ENCODE measurements around the gene SPATS2.
"Not testable (repeated sequence)": the region's sequence is repeated elsewhere in the genome, so short reads cannot be mapped to it uniquely, and the experiment has no call there.

The SPATS2 gene

DNA sequence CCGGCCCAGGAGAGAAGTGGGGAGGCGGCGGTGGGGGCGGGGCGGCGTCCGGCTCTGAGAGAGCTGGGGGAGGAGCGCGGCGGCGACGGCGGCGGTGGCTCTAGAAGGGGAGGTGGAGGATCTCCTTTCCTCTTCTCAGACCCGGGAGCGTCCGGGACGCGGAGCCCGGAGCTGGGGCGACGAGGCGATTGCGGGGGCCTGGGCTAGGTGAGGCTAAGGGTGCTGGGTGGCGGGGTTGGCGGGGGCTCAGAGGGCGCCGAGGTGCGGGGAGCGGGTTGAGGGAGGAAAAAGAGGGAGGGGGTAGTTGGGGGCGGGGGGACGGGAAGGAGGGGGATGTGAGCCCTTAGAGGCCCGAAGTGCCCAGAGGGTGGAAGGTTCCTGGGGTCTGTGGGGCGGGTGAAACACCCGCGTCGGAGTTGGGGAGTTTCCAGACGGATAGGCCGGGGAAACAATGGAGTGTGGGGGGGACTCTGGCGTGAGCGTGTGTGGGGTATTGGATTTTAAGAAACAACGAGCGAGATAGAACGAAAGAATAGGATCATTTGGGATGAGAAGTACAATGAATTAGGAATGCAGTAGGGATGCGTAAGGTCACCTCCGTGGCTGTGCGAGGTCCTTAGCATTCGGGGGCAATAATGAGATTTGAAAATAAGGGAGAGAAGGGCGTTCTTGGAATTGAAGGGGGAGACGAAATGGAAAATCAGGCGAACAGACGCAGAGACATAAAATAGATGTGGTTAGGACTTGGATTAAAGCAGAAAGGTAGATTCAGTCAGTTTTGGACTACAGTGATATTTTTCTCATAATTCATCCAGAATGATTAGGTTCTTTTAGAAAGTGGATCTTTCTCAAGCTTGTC lies at the start of gene SPATS2:
TSS of gene SPATS2 (plus strand) at position 82 of the 859 bp plus-strand sequence. CDS start 93,551 bp downstream, outside the sequence.
- Histone ChIP-seq H3K9ac (ENCODE audit: low read length) (peak within 1 kb of the TSS; percentile 89), H3K27me3 (ENCODE audit: control insufficient read depth, insufficient read depth, low read length) (no peaks in the 10 kb centered on the region), H3K9me3 (ENCODE audit: control insufficient read depth, low read length) (no peaks in the 10 kb centered on the region), H3K4me1 (ENCODE audit: control insufficient read depth, insufficient read depth, low read length) (peaks cover 5% of the 10 kb centered on the region), H3K36me3 (ENCODE audit: control insufficient read depth, insufficient read depth, low read length) (no peaks in the 10 kb centered on the region), H3K4me3 (ENCODE audit: low read length) (peak within 1 kb of the TSS; percentile 80)

DNA sequence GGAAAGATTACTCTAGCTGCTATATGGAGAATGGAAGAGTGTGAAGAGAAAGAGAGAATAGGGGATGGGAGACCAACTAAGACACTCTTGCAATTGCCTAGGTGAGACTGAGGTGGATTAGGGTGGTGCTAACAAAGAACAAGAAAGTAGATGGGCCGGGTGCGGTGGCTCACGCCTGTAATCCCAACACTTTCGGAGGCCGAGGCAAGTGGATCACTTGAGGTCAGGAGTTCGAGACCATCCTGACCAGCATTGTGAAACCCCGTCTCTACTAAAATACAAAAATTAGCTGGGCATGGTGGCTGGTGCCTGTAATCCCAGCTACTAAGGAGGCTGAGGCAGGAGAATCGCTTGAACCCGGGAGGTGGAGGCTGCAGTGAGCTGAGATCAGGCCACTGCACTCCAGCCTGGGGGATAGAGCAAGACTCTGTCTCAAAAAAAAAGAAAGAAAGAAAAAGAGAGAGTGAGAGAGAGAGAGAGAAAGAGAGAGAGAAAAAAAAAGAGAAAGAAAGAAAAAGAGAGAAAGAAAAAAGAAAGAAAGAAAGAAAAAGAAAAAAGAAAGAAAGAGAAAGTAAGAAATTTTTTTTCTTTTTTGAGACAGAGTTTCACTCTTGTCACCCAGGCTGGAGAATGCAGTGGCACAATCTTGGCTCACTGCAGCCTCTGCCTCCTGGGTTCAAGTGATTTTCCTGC lies 46.7 kb upstream of the SPATS2 start:
- not testable (repeated sequence) for H3K36me3 ChIP-seq (ENCODE audit: control insufficient read depth, insufficient read depth, low read length); H3K9me3 ChIP-seq (ENCODE audit: control insufficient read depth, low read length); H3K9ac ChIP-seq (ENCODE audit: low read length); H3K4me3 ChIP-seq (ENCODE audit: low read length); H3K4me1 ChIP-seq (ENCODE audit: control insufficient read depth, insufficient read depth, low read length); H3K27me3 ChIP-seq (ENCODE audit: control insufficient read depth, insufficient read depth, low read length)

DNA sequence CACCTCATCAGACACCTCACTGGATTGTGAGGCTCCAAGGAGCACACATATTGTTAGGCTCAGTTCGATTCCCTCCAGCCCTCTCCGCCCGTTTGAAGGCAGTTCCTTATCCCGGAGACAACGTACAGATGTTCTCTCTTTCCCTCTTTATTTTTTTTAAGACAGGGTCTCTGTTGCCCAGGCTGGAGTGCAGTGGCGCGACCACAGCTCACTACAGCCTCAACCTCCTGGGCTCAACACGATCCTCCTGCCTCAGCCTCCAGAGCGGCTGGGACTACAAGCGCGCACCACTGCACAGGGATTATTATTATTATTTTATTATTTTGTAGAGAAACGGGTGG lies 44.9 kb upstream of the SPATS2 start:
- Histone ChIP-seq H3K9me3 (ENCODE audit: control insufficient read depth, low read length) (no peaks in the 10 kb centered on the region), H3K4me1 (ENCODE audit: control insufficient read depth, insufficient read depth, low read length) (peaks cover 7% of the 10 kb centered on the region), H3K4me3 (ENCODE audit: low read length) (peak overlapping the region; percentile 37), H3K9ac (ENCODE audit: low read length) (peak overlapping the region; percentile 74), H3K36me3 (ENCODE audit: control insufficient read depth, insufficient read depth, low read length) (no peaks in the 10 kb centered on the region), H3K27me3 (ENCODE audit: control insufficient read depth, insufficient read depth, low read length) (no peaks in the 10 kb centered on the region)

DNA sequence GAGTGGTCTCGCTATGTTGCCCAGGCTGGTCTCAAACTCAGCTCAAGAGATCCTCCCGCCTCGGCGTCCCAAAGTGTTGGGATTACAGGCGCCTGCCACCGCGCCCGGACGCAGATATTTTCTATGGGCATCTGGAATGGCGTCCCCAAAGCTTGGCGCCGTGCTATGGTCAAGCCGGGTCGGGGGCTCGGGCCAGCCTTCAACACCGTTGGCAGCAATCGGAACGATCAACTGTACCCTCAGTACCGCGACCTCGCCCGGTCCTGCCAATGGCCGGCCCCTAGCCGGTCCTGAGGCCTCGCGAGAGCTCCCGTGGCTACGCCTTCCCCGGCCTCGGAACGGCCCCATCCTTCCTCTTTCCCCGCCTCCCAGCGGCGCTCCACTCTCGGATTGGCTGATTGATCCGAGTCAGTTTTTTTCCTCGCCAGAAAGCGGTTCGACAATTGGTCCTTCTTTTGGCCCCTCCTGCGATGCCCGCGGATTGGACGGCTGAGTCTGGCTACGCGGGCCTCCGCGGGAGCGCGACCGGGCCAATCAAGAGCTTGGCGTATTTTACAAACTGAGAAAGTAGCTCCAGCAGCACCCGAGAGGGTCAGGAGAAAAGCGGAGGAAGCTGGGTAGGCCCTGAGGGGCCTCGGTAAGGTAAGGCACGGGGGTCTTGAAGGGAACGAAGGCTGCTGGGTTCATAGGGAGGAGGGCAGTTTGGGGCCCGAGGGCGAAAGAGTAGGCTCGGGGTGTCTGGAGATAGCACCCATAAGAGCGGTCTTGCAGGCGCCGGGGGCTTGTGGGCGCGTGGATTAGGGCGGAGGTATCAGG lies 44.3 kb upstream of the SPATS2 start, which contains the start of gene TROAP:
TSS of gene TROAP (plus strand) at position 548 of the 816 bp plus-strand sequence. CDS start 354 bp downstream, outside the sequence.
- peaks cover 7% of the 10 kb centered on the region for H3K4me1 ChIP-seq (ENCODE audit: control insufficient read depth, insufficient read depth, low read length)
- no peaks in the 10 kb centered on the region for H3K27me3 ChIP-seq (ENCODE audit: control insufficient read depth, insufficient read depth, low read length)
- peak within 1 kb of the TSS; percentile 37 for H3K4me3 ChIP-seq (ENCODE audit: low read length)
- H3K9me3 ChIP-seq (ENCODE audit: control insufficient read depth, low read length) = no peaks in the 10 kb centered on the region
- H3K9ac ChIP-seq (ENCODE audit: low read length) = peak within 1 kb of the TSS; percentile 74
- H3K36me3 ChIP-seq (ENCODE audit: control insufficient read depth, insufficient read depth, low read length) = no peaks in the 10 kb centered on the region

DNA sequence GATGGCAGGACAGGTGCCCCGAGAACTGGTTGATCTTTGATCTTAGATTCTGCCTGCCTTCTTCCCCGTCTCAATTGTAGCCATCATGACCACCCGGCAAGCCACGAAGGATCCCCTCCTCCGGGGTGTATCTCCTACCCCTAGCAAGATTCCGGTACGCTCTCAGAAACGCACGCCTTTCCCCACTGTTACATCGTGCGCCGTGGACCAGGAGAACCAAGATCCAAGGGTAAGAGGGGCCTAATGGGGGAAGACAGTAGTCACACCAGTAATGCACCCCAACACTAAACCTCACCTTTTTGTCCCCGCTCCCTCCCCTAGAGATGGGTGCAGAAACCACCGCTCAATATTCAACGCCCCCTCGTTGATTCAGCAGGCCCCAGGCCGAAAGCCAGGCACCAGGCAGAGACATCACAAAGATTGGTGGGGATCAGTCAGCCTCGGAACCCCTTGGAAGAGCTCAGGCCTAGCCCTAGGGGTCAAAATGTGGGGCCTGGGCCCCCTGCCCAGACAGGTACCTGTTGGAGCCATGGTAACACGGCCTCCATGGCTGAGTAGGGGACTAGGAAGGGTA lies 43.7 kb upstream of the SPATS2 start:
- peak overlapping the region; percentile 67 for H3K9ac ChIP-seq (ENCODE audit: low read length)
- no peaks in the 10 kb centered on the region for H3K36me3 ChIP-seq (ENCODE audit: control insufficient read depth, insufficient read depth, low read length)
- no peaks in the 10 kb centered on the region for H3K27me3 ChIP-seq (ENCODE audit: control insufficient read depth, insufficient read depth, low read length)
- H3K4me1 ChIP-seq (ENCODE audit: control insufficient read depth, insufficient read depth, low read length) = peaks cover 7% of the 10 kb centered on the region
- no peaks in the 10 kb centered on the region for H3K9me3 ChIP-seq (ENCODE audit: control insufficient read depth, low read length)
- peak overlapping the region; percentile 34 for H3K4me3 ChIP-seq (ENCODE audit: low read length)

DNA sequence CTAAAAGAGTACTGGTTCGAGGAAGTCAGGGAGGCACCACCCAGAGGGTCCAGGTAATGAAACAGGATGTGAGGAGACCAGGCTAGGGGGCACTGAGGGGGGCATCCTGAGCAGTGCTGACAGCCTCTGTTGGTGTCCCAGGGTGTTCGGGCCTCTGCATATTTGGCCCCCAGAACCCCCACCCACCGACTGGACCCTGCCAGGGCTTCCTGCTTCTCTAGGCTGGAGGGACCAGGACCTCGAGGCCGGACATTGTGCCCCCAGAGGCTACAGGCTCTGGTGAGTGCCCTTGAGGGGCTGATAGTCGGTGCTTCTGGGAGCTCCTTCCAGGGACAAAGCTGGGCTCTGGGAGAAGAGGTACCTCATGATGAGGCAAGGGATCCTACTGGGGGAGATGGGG lies 41.7 kb upstream of the SPATS2 start:
- Histone ChIP-seq H3K9ac (ENCODE audit: low read length) (no peak overlapping the region), H3K9me3 (ENCODE audit: control insufficient read depth, low read length) (no peaks in the 10 kb centered on the region), H3K27me3 (ENCODE audit: control insufficient read depth, insufficient read depth, low read length) (no peaks in the 10 kb centered on the region), H3K36me3 (ENCODE audit: control insufficient read depth, insufficient read depth, low read length) (no peaks in the 10 kb centered on the region), H3K4me1 (ENCODE audit: control insufficient read depth, insufficient read depth, low read length) (peaks cover 7% of the 10 kb centered on the region), H3K4me3 (ENCODE audit: low read length) (no peak overlapping the region)

DNA sequence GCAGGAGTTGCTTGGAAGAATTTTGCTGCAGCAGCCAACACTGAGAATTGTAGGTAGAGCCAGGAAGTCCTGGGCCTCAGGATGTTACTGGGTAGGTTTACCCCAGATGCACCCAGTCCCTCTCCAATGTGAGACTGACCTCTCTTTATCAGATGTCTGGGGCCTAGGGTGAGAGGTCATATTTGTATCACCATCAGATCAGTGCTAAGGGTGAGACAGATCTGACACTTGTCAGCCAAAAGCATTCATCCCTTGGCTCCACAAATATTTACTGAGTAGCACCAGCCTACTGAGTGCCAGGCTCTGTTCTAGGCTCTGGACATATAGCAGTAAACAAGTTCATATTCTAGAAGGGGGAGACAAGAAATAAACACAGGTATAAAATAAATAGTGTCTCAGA lies 39.9 kb upstream of the SPATS2 start:
- Histone ChIP-seq H3K9ac (ENCODE audit: low read length) (no peak overlapping the region), H3K9me3 (ENCODE audit: control insufficient read depth, low read length) (no peaks in the 10 kb centered on the region), H3K36me3 (ENCODE audit: control insufficient read depth, insufficient read depth, low read length) (no peaks in the 10 kb centered on the region), H3K27me3 (ENCODE audit: control insufficient read depth, insufficient read depth, low read length) (peaks cover 9% of the 10 kb centered on the region), H3K4me1 (ENCODE audit: control insufficient read depth, insufficient read depth, low read length) (peaks cover 15% of the 10 kb centered on the region), H3K4me3 (ENCODE audit: low read length) (no peak overlapping the region)

DNA sequence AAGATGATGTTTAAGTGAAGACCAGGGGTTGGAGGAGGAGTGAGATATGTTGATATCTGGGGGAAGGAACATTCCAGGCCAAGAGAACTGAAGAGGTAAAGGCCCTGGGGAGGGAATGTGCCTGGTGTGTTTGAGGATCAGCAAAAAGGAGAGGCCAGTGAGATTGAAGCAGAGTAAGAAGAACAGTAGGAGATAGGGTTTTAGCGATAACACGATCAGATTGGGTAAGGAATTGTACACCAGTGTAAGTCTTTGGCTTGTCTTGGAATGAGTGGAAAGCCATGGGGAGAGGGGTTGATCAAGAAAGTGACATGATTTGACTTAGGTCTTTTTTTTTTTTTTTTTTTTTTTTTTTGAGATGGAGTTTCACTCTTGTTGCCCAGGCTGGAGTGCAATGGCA lies 39.4 kb upstream of the SPATS2 start:
- no peak overlapping the region for H3K4me3 ChIP-seq (ENCODE audit: low read length)
- H3K9ac ChIP-seq (ENCODE audit: low read length) = no peak overlapping the region
- no peaks in the 10 kb centered on the region for H3K36me3 ChIP-seq (ENCODE audit: control insufficient read depth, insufficient read depth, low read length)
- no peaks in the 10 kb centered on the region for H3K9me3 ChIP-seq (ENCODE audit: control insufficient read depth, low read length)
- H3K27me3 ChIP-seq (ENCODE audit: control insufficient read depth, insufficient read depth, low read length) = peaks cover 12% of the 10 kb centered on the region
- peaks cover 15% of the 10 kb centered on the region for H3K4me1 ChIP-seq (ENCODE audit: control insufficient read depth, insufficient read depth, low read length)

DNA sequence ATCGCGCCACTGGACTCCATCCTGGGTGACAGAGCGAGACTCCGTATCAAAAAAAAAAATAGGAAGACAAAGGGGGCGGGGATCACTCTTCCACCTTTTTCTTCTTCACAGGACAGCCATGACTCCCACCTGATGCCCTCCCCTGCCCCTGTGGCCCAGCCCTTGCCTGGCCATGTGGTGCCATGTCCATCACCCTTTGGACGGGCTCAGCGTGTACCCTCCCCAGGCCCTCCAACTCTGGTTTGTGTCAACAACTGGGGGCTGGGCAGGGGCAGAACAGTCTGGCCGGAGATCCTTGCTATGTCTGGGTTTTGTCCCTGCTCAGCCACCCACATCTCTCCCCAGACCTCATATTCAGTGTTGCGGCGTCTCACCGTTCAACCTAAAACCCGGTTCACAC lies 38.4 kb upstream of the SPATS2 start:
- H3K36me3 ChIP-seq (ENCODE audit: control insufficient read depth, insufficient read depth, low read length) = no peaks in the 10 kb centered on the region
- peaks cover 22% of the 10 kb centered on the region for H3K27me3 ChIP-seq (ENCODE audit: control insufficient read depth, insufficient read depth, low read length)
- H3K9ac ChIP-seq (ENCODE audit: low read length) = no peak overlapping the region
- no peaks in the 10 kb centered on the region for H3K9me3 ChIP-seq (ENCODE audit: control insufficient read depth, low read length)
- H3K4me1 ChIP-seq (ENCODE audit: control insufficient read depth, insufficient read depth, low read length) = peaks cover 10% of the 10 kb centered on the region
- H3K4me3 ChIP-seq (ENCODE audit: low read length) = no peak overlapping the region

DNA sequence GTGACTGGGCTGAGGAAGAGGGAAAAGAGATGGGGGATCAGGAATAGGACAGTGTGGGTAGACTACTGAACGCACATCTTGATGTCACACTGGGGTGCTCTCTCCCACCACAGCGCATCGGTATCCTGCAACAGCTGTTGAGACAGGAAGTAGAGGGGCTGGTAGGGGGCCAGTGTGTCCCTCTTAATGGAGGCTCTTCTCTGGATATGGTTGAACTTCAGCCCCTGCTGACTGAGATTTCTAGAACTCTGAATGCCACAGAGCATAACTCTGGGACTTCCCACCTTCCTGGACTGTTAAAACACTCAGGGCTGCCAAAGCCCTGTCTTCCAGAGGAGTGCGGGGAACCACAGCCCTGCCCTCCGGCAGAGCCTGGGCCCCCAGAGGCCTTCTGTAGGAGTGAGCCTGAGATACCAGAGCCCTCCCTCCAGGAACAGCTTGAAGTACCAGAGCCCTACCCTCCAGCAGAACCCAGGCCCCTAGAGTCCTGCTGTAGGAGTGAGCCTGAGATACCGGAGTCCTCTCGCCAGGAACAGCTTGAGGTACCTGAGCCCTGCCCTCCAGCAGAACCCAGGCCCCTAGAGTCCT lies 37.1 kb upstream of the SPATS2 start:
- Histone ChIP-seq H3K36me3 (ENCODE audit: control insufficient read depth, insufficient read depth, low read length) (no peaks in the 10 kb centered on the region), H3K4me3 (ENCODE audit: low read length) (no peak overlapping the region), H3K27me3 (ENCODE audit: control insufficient read depth, insufficient read depth, low read length) (peaks cover 35% of the 10 kb centered on the region), H3K9ac (ENCODE audit: low read length) (no peak overlapping the region), H3K4me1 (ENCODE audit: control insufficient read depth, insufficient read depth, low read length) (peaks cover 8% of the 10 kb centered on the region), H3K9me3 (ENCODE audit: control insufficient read depth, low read length) (no peaks in the 10 kb centered on the region)

DNA sequence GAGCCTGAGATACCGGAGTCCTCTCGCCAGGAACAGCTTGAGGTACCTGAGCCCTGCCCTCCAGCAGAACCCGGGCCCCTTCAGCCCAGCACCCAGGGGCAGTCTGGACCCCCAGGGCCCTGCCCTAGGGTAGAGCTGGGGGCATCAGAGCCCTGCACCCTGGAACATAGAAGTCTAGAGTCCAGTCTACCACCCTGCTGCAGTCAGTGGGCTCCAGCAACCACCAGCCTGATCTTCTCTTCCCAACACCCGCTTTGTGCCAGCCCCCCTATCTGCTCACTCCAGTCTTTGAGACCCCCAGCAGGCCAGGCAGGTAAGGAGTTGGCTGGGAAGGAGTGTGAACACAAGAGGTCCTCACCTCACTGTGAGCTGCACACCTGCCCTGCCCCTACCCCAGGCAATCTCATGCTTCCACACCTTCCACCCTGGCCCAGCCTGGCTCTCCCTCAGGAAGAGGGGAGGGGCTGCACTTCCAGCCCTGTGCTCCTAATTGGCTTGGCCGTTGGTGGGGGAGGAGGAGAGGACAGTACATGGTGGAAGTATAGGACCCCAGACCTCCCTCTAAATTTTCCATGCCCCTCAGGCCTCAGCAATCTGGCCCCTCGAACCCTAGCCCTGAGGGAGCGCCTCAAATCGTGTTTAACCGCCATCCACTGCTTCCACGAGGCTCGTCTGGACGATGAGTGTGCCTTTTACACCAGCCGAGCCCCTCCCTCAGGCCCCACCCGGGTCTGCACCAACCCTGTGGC lies 36.5 kb upstream of the SPATS2 start:
- no peak overlapping the region for H3K9ac ChIP-seq (ENCODE audit: low read length)
- H3K9me3 ChIP-seq (ENCODE audit: control insufficient read depth, low read length) = no peaks in the 10 kb centered on the region
- peaks cover 8% of the 10 kb centered on the region for H3K4me1 ChIP-seq (ENCODE audit: control insufficient read depth, insufficient read depth, low read length)
- no peaks in the 10 kb centered on the region for H3K36me3 ChIP-seq (ENCODE audit: control insufficient read depth, insufficient read depth, low read length)
- H3K27me3 ChIP-seq (ENCODE audit: control insufficient read depth, insufficient read depth, low read length) = peaks cover 42% of the 10 kb centered on the region
- no peak overlapping the region for H3K4me3 ChIP-seq (ENCODE audit: low read length)

Measured in mucosa of stomach (tissue), 1 donor.